ENCODE measurements around the gene RXRG.

DNA sequence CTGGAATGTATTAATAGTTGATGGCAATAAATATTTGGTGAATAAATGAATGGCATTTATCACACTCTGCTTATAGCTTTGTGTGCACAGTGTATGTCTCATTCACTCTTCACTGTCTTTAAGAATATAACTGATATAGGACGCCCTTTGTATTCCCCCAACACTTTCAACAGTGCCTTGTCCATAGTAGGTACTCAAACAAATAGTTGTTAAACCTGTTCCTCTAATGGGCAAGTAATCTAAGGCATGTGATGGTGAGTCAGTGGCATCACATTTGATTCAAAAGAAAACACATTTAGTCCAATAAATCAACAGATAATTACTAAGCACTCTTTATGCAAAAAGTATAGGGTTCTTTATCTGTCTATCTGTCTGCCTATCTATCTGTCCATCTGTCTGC lies 11.2 kb upstream of the RXRG start:
- no peak for TF ChIP-seq POLR2A (IDR thresholded peaks at IDR 0.05)
- TF ChIP-seq, protein P1, sequence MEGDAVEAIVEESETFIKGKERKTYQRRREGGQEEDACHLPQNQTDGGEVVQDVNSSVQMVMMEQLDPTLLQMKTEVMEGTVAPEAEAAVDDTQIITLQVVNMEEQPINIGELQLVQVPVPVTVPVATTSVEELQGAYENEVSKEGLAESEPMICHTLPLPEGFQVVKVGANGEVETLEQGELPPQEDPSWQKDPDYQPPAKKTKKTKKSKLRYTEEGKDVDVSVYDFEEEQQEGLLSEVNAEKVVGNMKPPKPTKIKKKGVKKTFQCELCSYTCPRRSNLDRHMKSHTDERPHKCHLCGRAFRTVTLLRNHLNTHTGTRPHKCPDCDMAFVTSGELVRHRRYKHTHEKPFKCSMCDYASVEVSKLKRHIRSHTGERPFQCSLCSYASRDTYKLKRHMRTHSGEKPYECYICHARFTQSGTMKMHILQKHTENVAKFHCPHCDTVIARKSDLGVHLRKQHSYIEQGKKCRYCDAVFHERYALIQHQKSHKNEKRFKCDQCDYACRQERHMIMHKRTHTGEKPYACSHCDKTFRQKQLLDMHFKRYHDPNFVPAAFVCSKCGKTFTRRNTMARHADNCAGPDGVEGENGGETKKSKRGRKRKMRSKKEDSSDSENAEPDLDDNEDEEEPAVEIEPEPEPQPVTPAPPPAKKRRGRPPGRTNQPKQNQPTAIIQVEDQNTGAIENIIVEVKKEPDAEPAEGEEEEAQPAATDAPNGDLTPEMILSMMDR (IDR thresholded peaks at IDR 0.05): no peak

Measured in thyroid gland (tissue), 4 donors.